ENCODE measurements around the gene SETDB2. TPM values are rescaled to one million over a fixed set of nuclear protein-coding genes. Genes with fewer than 3 reads are reported as not detected.

The SETDB2 gene
- total and polyA plus RNA-seq, 2 of the 13 experiments (the other 11 are each of a cell fraction or from before 2014, with no cell fraction given): 8.1 to 8.7 TPM

- DNase-seq (ENCODE audit: low spot score) (no peak), FAIRE-seq (no peak), ATAC-seq (no peak)
- ChIA-PET POLR2A (no interaction called here), CTCF (ENCODE audit: low intra/inter-chr PET ratio, low total read pairs) (no interaction called here)
- Histone ChIP-seq H2AFZ (ENCODE audit: low read length) (no peak overlapping the region), H3K9me3 (ENCODE audit: low read length) (no peaks in the 10 kb centered on the region), H3K27me3 (ENCODE audit: control insufficient read depth in 1 of 2, insufficient read depth in 2 of 2, low read length in 2 of 2) (no peaks in the 10 kb centered on the region), H3K9ac (ENCODE audit: insufficient read depth, low read depth, low read length) (no peak overlapping the region), H3K4me2 (ENCODE audit: low read depth, low read length) (no peak overlapping the region), H3K27ac (ENCODE audit: extremely low read length, insufficient read depth, low read length) (no peak overlapping the region), H3K36me3 (replicated peaks in 1 of 2; ENCODE audit: control insufficient read depth in 1 of 2, insufficient read depth in 2 of 2, low read length in 2 of 2) (no peaks in the 10 kb centered on the region), H3K79me2 (ENCODE audit: insufficient read depth, low read length) (no peaks in the 10 kb centered on the region), H3K4me3 (replicated peaks in 1 of 3; ENCODE audit: insufficient read depth in 1 of 3, low read depth in 2 of 3, low read length in 3 of 3) (no peak overlapping the region), H3K4me1 (ENCODE audit: insufficient read depth, low read length) (no peaks in the 10 kb centered on the region), H4K20me1 (ENCODE audit: insufficient read depth, low read length) (no peaks in the 10 kb centered on the region)
- intact Hi-C loops (cut with micrococcal nuclease; ENCODE audit: unreplicated experiment) (no loop called here), in situ Hi-C loops (cut with HindIII; ENCODE audit: extremely low pct_ligation_motif_present, low pct_unique_long_range_greater_than_20kb) (no loop called here)
- TF ChIP-seq PHF20 (CRISPR knock-in tag; IDR thresholded peaks at IDR 0.05) (no peak), PCBP1 (IDR thresholded peaks at IDR 0.05; ENCODE audit: borderline replicate concordance, low read depth, low read length) (no peak), PHF8 (CRISPR knock-in tag; IDR thresholded peaks at IDR 0.05) (no peak), ZNF30 (CRISPR knock-in tag; IDR thresholded peaks at IDR 0.05) (no peak), XBP1 (CRISPR knock-in tag; IDR thresholded peaks at IDR 0.05) (no peak), ZBTB42 (CRISPR knock-in tag; IDR thresholded peaks at IDR 0.05) (no peak), ZBTB3 (CRISPR knock-in tag; IDR thresholded peaks at IDR 0.05; ENCODE audit: borderline replicate concordance, low read depth) (no peak), SMARCC2 (IDR thresholded peaks at IDR 0.05) (no peak), ZNF543 (CRISPR knock-in tag; IDR thresholded peaks at IDR 0.05) (no peak), KDM4B (CRISPR knock-in tag; IDR thresholded peaks at IDR 0.05) (no peak), ZNF552 (CRISPR knock-in tag; IDR thresholded peaks at IDR 0.05; ENCODE audit: borderline replicate concordance) (no peak), SRY (CRISPR knock-in tag; IDR thresholded peaks at IDR 0.05) (no peak), ZSCAN31 (CRISPR knock-in tag; IDR thresholded peaks at IDR 0.05; ENCODE audit: low read depth) (no peak), DNMT3B (CRISPR knock-in tag; conservative IDR thresholded peaks at IDR 0.05) (no peak), MTF2 (CRISPR knock-in tag; IDR thresholded peaks at IDR 0.05; ENCODE audit: borderline replicate concordance) (no peak)
- no TSS peak for BruUV-seq (replicated peaks)
These were observed 33.6 kb upstream of the SETDB2 start for GRCh38 chr13:49410477-49410876.
